ENCODE results near the gene COLEC11. TPM values are rescaled to one million over a fixed set of nuclear protein-coding genes. Genes with fewer than 3 reads are reported as not detected.
"Not testable (repeated sequence)": the region's sequence is repeated elsewhere in the genome, so short reads cannot be mapped to it uniquely, and the experiment has no call there.

Gene COLEC11
- total RNA-seq, 2 experiments from 2014 or later: 0.38 TPM

GRCh38 chr2:3633089-3633981 lies 38.4 kb downstream of the COLEC11 start:
- ChIA-PET POLR2A (no interaction called here), CTCF (no interaction called here)

- ChIA-PET POLR2A (no interaction called here), CTCF (no interaction called here)
These were observed 39.2 kb downstream of the COLEC11 start for GRCh38 chr2:3633982-3634595.

- CTCF ChIA-PET: no interaction called here
- POLR2A ChIA-PET: interaction anchor here (0.6 kb wide), 1 partner anchor 25 kb away, joined by 4 read pairs; no protein-coding TSS in a partner anchor
These were observed 39.7 kb downstream of the COLEC11 start for GRCh38 chr2:3634596-3635121.

- ChIA-PET CTCF (no interaction called here), POLR2A (interaction anchor here (0.6 kb wide), 1 partner anchor 26 kb away, joined by 4 read pairs; no protein-coding TSS in a partner anchor)
These were observed 40.5 kb downstream of the COLEC11 start for GRCh38 chr2:3635171-3635974.

- POLR2A ChIA-PET: not testable (repeated sequence)
These were observed 41.0 kb downstream of the COLEC11 start for GRCh38 chr2:3635975-3636327.

GRCh38 chr2:3636586-3637310 lies 41.8 kb downstream of the COLEC11 start:
- ChIA-PET POLR2A (no interaction called here), CTCF (no interaction called here)

More at GRCh38 chr2:3635975-3636327, 41.0 kb downstream of the COLEC11 start:
- CTCF ChIA-PET: not testable (repeated sequence)

- ChIA-PET CTCF (no interaction called here), POLR2A (no interaction called here)
These were observed 42.4 kb downstream of the COLEC11 start for GRCh38 chr2:3637311-3637675.

GRCh38 chr2:3637692-3638455 lies 43.0 kb downstream of the COLEC11 start:
- POLR2A ChIA-PET: no interaction called here

GRCh38 chr2:3638456-3638810 lies 43.5 kb downstream of the COLEC11 start:
- POLR2A ChIA-PET: no interaction called here
- CTCF ChIA-PET: no interaction called here

More at GRCh38 chr2:3637692-3638455, 43.0 kb downstream of the COLEC11 start:
- CTCF ChIA-PET: no interaction called here

- POLR2A ChIA-PET: no interaction called here
- CTCF ChIA-PET: no interaction called here
These were observed 44.2 kb downstream of the COLEC11 start for GRCh38 chr2:3639015-3639630.

- CTCF ChIA-PET: no interaction called here
- POLR2A ChIA-PET: no interaction called here
These were observed 44.7 kb downstream of the COLEC11 start for GRCh38 chr2:3639653-3640052.

GRCh38 chr2:3641181-3641580 lies 46.3 kb downstream of the COLEC11 start:
- ChIA-PET CTCF (no interaction called here), POLR2A (no interaction called here)

GRCh38 chr2:3641841-3642421 lies 47.0 kb downstream of the COLEC11 start:
- ChIA-PET POLR2A (no interaction called here), CTCF (no interaction called here)

GRCh38 chr2:3642521-3643215 lies 47.8 kb downstream of the COLEC11 start:
- POLR2A ChIA-PET: no interaction called here

GRCh38 chr2:3643371-3644245 lies 48.7 kb downstream of the COLEC11 start:
- POLR2A ChIA-PET: no interaction called here
- CTCF ChIA-PET: no interaction called here

More at GRCh38 chr2:3642521-3643215, 47.8 kb downstream of the COLEC11 start:
- CTCF ChIA-PET: no interaction called here

GRCh38 chr2:3644246-3644525 lies 49.3 kb downstream of the COLEC11 start:
- CTCF ChIA-PET: no interaction called here
- POLR2A ChIA-PET: no interaction called here

Measured in activated CD8-positive, alpha-beta memory T cell treated with anti-CD3 and anti-CD28 coated beads for 36 hours (primary cell).